ENCODE data around the gene RDH14.

The RDH14 gene

DNA sequence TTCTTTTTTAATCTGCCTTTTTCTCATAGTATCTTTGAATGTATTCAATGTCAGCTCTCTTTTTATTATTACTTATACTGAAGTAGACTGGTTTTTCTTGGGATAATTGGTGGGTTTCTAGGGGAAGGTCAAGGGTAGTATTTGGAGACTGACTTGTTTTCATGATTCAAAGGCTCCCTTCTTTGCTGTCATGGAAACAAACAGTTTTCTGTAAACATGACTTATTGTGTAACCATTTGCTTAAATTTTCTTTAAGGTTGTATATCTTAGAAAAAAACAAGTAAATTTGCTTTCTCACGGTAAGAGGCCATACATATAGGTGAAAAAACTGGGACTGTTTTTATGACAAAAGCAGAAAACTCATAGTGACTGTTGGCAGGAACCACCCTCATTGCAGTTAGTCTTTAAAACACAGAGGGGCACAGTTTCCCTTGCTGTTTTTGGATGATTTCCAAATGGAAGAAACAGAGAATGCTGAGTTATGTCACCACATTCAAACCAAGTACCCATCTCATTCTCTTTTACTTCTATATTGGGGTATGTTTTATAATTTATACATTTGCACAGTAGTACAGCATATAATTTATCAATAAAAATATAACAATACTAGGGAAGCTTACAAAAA, 5.8 kb upstream of the RDH14 start:
- TF ChIP-seq, protein P1, sequence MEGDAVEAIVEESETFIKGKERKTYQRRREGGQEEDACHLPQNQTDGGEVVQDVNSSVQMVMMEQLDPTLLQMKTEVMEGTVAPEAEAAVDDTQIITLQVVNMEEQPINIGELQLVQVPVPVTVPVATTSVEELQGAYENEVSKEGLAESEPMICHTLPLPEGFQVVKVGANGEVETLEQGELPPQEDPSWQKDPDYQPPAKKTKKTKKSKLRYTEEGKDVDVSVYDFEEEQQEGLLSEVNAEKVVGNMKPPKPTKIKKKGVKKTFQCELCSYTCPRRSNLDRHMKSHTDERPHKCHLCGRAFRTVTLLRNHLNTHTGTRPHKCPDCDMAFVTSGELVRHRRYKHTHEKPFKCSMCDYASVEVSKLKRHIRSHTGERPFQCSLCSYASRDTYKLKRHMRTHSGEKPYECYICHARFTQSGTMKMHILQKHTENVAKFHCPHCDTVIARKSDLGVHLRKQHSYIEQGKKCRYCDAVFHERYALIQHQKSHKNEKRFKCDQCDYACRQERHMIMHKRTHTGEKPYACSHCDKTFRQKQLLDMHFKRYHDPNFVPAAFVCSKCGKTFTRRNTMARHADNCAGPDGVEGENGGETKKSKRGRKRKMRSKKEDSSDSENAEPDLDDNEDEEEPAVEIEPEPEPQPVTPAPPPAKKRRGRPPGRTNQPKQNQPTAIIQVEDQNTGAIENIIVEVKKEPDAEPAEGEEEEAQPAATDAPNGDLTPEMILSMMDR (IDR thresholded peaks at IDR 0.05), result no peak
- no peak overlapping the region for H3K27ac ChIP-seq
- H3K27me3 ChIP-seq, result no peaks in the 10 kb centered on the region
- no peaks in the 10 kb centered on the region for H3K9me3 ChIP-seq
- H3K4me3 ChIP-seq (ENCODE audit: low read depth in 1 of 2, low read length in 1 of 2), result no peak overlapping the region
- no peaks in the 10 kb centered on the region for H3K4me1 ChIP-seq (ENCODE audit: control insufficient read depth in 1 of 2, insufficient read depth in 1 of 2, low read depth in 1 of 2, low read length in 1 of 2)
- H3K36me3 ChIP-seq, result no peaks in the 10 kb centered on the region

DNA sequence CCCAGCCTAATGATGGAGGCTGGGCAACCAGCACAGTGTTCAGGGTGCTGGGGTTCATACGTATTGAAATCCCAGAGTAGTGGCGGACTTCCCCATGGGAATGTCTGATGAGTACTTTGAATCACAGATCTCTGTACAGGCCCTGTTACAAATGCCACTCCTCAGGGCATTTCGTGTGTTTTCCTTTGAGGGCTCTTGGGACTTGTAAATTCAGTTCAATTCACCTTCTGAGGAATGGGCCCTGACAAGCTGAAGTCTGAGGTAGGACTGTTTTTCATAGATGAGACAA, 288 bp upstream of the RDH14 start:
- Histone ChIP-seq H3K27me3 (no peaks in the 10 kb centered on the region), H3K4me1 (ENCODE audit: control insufficient read depth in 1 of 2, insufficient read depth in 1 of 2, low read depth in 1 of 2, low read length in 1 of 2) (peaks cover 8 to 12% of the 10 kb centered on the region in 2 experiments), H3K4me3 (ENCODE audit: low read depth in 1 of 2, low read length in 1 of 2) (peak overlapping the region; percentile 68 to 70), H3K36me3 (no peaks in the 10 kb centered on the region), H3K27ac (no peak overlapping the region), H3K9me3 (no peaks in the 10 kb centered on the region)
- TF ChIP-seq, protein P1 (IDR thresholded peaks at IDR 0.05), result no peak

DNA sequence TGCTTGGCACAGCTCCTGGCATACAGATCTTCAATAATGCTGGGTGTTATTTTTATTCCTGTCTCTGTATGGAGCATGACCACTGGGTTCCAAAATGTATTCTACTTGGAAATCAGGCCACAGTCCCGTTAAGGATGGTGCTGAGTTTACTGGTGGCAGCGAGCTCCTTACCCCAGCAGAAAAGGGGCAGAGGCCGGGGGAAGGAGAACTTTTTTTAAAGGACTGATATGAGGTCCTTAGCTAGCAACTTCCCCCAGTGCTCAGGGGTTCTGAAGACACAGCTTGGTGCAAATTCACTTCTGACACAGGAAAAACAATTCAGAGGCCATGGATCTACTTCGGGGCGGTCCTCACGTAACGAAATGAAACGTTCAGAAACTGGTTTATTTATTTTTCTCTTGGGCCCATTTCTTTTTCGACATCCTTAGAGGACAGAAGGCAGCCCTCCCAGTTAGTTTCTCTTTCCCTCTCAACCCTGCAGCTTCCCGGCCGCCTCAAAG, 872 bp downstream of the RDH14 start:
- no peak overlapping the region for H3K27ac ChIP-seq

DNA sequence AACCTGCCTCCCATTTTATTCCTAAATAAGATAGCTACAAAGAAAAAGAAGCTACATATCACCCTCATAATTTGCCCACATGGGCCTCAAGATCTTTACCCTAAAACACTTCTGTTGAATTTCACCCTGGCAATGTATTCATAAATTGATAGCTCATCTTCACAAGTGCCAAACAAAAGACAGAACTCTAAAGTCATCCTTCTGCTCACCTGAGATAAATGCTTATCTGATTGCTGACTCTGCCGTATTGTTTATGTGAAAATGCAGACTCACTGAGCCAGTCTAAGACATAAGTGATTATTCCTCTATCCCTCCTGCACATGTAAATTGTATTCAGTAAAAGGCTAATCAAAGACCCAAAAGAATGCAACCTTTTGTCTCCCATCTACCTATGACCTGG, 2.0 kb downstream of the RDH14 start:
- peaks cover 8 to 12% of the 10 kb centered on the region in 2 experiments for H3K4me1 ChIP-seq (ENCODE audit: control insufficient read depth in 1 of 2, insufficient read depth in 1 of 2, low read depth in 1 of 2, low read length in 1 of 2)
- H3K36me3 ChIP-seq, result no peaks in the 10 kb centered on the region
- H3K9me3 ChIP-seq, result no peaks in the 10 kb centered on the region
- no peak overlapping the region for H3K27ac ChIP-seq
- no peaks in the 10 kb centered on the region for H3K27me3 ChIP-seq
- TF ChIP-seq, protein P1 (IDR thresholded peaks at IDR 0.05), result no peak
- H3K4me3 ChIP-seq (ENCODE audit: low read depth in 1 of 2, low read length in 1 of 2), result no peak overlapping the region

More for the DNA sequence above, 872 bp downstream of the RDH14 start:
- H3K27me3 ChIP-seq, result no peaks in the 10 kb centered on the region
- TF ChIP-seq, protein P1 (IDR thresholded peaks at IDR 0.05), result no peak
- H3K4me1 ChIP-seq (ENCODE audit: control insufficient read depth in 1 of 2, insufficient read depth in 1 of 2, low read depth in 1 of 2, low read length in 1 of 2), result peaks cover 8 to 12% of the 10 kb centered on the region in 2 experiments
- H3K4me3 ChIP-seq (ENCODE audit: low read depth in 1 of 2, low read length in 1 of 2), result peak overlapping the region; percentile 68 to 70
- H3K9me3 ChIP-seq, result no peaks in the 10 kb centered on the region
- H3K36me3 ChIP-seq, result no peaks in the 10 kb centered on the region

DNA sequence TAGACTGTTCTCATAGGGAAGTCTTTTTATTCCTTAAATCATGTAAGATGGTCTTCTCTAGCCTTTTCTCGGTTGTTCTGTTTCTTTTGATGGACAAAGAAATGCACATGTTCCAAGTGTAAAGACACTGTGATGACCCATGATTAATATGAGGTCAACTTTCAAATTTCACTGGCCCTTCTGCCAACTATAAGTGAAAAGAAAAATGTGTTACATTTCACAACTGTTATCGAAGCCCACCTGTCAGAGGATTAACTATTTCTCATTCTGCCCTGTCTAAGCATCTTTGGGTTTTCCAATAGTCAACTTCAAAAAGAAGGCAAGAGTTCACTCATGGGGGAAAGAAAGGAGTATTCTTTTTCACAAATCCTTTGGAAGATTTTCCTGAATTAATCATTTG, 3.3 kb downstream of the RDH14 start:
- Histone ChIP-seq H3K4me3 (ENCODE audit: low read depth in 1 of 2, low read length in 1 of 2) (no peak overlapping the region), H3K4me1 (ENCODE audit: control insufficient read depth in 1 of 2, insufficient read depth in 1 of 2, low read depth in 1 of 2, low read length in 1 of 2) (peaks cover 8 to 16% of the 10 kb centered on the region in 2 experiments), H3K36me3 (no peaks in the 10 kb centered on the region), H3K27me3 (no peaks in the 10 kb centered on the region), H3K27ac (no peak overlapping the region), H3K9me3 (no peaks in the 10 kb centered on the region)
- TF ChIP-seq, protein P1 (IDR thresholded peaks at IDR 0.05), result no peak

Data from neutrophil (primary cell).